Prostate gland (tissue), 2 donors: ENCODE data around the gene NSUN6. TPM values are rescaled to one million over a fixed set of nuclear protein-coding genes. Genes with fewer than 3 reads are reported as not detected.

Source experiments
- DNase-seq: peaks from one replicate; pipeline ENCODE4 v3.0.0-alpha.2; 2019; ENCODE audit warnings: low spot score
- H3K27ac ChIP-seq, 2 donors: fragments of 200-600 bp; sonication (generic); 2 replicates each; pipeline ENCODE4 v1.5.1; 2017 to 2019
- H3K27me3 ChIP-seq: fragments of 200-600 bp; sonication (generic); replicated peaks from 2 replicates; pipeline ENCODE4 v1.5.1; 2019; ENCODE audit not compliant: insufficient read depth
- H3K36me3 ChIP-seq, 2 donors: fragments of 200-600 bp; sonication (generic); 1 replicate in 1 of 2; 2 replicates in 1 of 2; pipeline versions ENCODE4 v1.5.1 to v1.8.1; 2017 to 2019
- H3K4me1 ChIP-seq: fragments of 200-600 bp; sonication (generic); replicated peaks from 2 replicates; pipeline ENCODE4 v1.5.1; 2019
- H3K4me3 ChIP-seq, 2 donors: fragments of 200-600 bp; sonication (generic); 2 replicates each; pipeline ENCODE4 v1.5.1; 2017 to 2019
- H3K9me3 ChIP-seq: fragments of 200-600 bp; sonication (generic); 2 replicates; pipeline ENCODE4 v1.5.1; 2017
- CTCF ChIP-seq, 4 experiments: fragments of 200-600 bp in 2 of 4; fragments of 450-650 bp in 2 of 4; sonication (generic) in 2 of 4; IDR thresholded peaks; 1 replicate in 3 of 4; 2 replicates in 1 of 4; pipeline ENCODE4 v1.5.1; 2016 to 2019; ENCODE audit warnings: antibody characterized with exemption in 4 of 4, mild to moderate bottlenecking in 2 of 4, moderate library complexity in 2 of 4
- POLR2A ChIP-seq: fragments of 450-650 bp; IDR thresholded peaks from one replicate; pipeline ENCODE4 v1.6.1; 2016; ENCODE audit warnings: antibody characterized with exemption, mild to moderate bottlenecking
- POLR2AphosphoS5 ChIP-seq: sonication (generic); formaldehyde crosslinking; IDR thresholded peaks from one replicate; pipeline ENCODE4 v1.6.1; 2017; ENCODE audit warnings: antibody characterized with exemption
- WGBS: methylation state at CpG from one replicate; pipeline ENCODE4 v1.1.5; 2018; 5-methylcytosine and 5-hydroxymethylcytosine counted together
- intact Hi-C: fragments of 100-400 bp; cut with DNase I; formaldehyde crosslinking; loops from one replicate; pipeline ENCODE4 v1.14.2; 2022
- total RNA-seq, 2 donors: library from RNA; depleted of rRNA; stranded (reverse); fragments of >200 nt; gene quantifications; one replicate each; pipeline ENCODE4 v1.1.0, GENCODE V29; 2016

NSUN6 gene
- total RNA-seq, 2 donors from 2014 or later: 11.7 to 17.1 TPM

GRCh38 chr10:18533896-18534295 is 117.5 kb downstream of the NSUN6 start:
- Histone ChIP-seq H3K36me3 (peaks cover 0 to 6% of the 10 kb centered on the region in 2 donors), H3K4me3 (no peak overlapping the region), H3K27me3 (no peaks in the 10 kb centered on the region), H3K4me1 (no peaks in the 10 kb centered on the region), H3K9me3 (no peaks in the 10 kb centered on the region), H3K27ac (no peak overlapping the region)
- intact Hi-C loops: no loop called here
- no peak for TF ChIP-seq POLR2AphosphoS5
- TF ChIP-seq CTCF (IDR thresholded peaks at IDR 0.05): no peak
- no peak for TF ChIP-seq POLR2A
- WGBS: 86% methylated on average over 5 of the region's 5 CpGs
- DNase-seq: no peak

GRCh38 chr10:18532881-18533535 is 118.4 kb downstream of the NSUN6 start:
- Histone ChIP-seq H3K4me1 (no peaks in the 10 kb centered on the region), H3K36me3 (peaks cover 0 to 2% of the 10 kb centered on the region in 2 donors), H3K27me3 (no peaks in the 10 kb centered on the region), H3K4me3 (no peak overlapping the region), H3K27ac (no peak overlapping the region), H3K9me3 (no peaks in the 10 kb centered on the region)
- WGBS: 73% methylated on average over 7 of the region's 7 CpGs
- DNase-seq: no peak
- TF ChIP-seq POLR2AphosphoS5 (no peak), CTCF (IDR thresholded peaks at IDR 0.05) (no peak), POLR2A (no peak)
- intact Hi-C loops: no loop called here

GRCh38 chr10:18528292-18528691 is 123.1 kb downstream of the NSUN6 start:
- intact Hi-C loops: no loop called here
- DNase-seq: no peak
- no peaks in the 10 kb centered on the region for H3K9me3 ChIP-seq
- H3K27ac ChIP-seq: no peak overlapping the region
- no peak overlapping the region for H3K4me3 ChIP-seq
- H3K36me3 ChIP-seq: no peaks in the 10 kb centered on the region
- no peaks in the 10 kb centered on the region for H3K4me1 ChIP-seq
- 79% methylated on average over 3 of the region's 3 CpGs for WGBS
- no peak for TF ChIP-seq POLR2A
- no peak for TF ChIP-seq CTCF (IDR thresholded peaks at IDR 0.05)
- no peak for TF ChIP-seq POLR2AphosphoS5
- H3K27me3 ChIP-seq: no peaks in the 10 kb centered on the region

- Histone ChIP-seq H3K36me3 (no peaks in the 10 kb centered on the region), H3K4me1 (no peaks in the 10 kb centered on the region), H3K4me3 (no peak overlapping the region), H3K27me3 (no peaks in the 10 kb centered on the region), H3K9me3 (no peaks in the 10 kb centered on the region), H3K27ac (no peak overlapping the region)
- DNase-seq: no peak
- intact Hi-C loops: no loop called here
- TF ChIP-seq POLR2AphosphoS5 (no peak), POLR2A (no peak), CTCF (IDR thresholded peaks at IDR 0.05) (no peak)
- WGBS: 89% methylated on average over 2 of the region's 2 CpGs
These were observed 123.7 kb downstream of the NSUN6 start for GRCh38 chr10:18527687-18528086.

- WGBS: 71% methylated on average over 2 of the region's 2 CpGs
- Histone ChIP-seq H3K36me3 (no peaks in the 10 kb centered on the region), H3K9me3 (no peaks in the 10 kb centered on the region), H3K27me3 (no peaks in the 10 kb centered on the region), H3K4me1 (no peaks in the 10 kb centered on the region), H3K27ac (no peak overlapping the region), H3K4me3 (no peak overlapping the region)
- DNase-seq: no peak
- TF ChIP-seq POLR2A (no peak), CTCF (IDR thresholded peaks at IDR 0.05) (no peak), POLR2AphosphoS5 (no peak)
- intact Hi-C loops: no loop called here
These were observed 127.5 kb downstream of the NSUN6 start for GRCh38 chr10:18523858-18524257.
